GM12801 (cell line): ENCODE results near the gene RALGAPA1.

ENCODE experiments used
- TF ChIP-seq, protein P1 (sequence below): IDR thresholded peaks from one replicate; pipeline ENCODE4 v1.5.1; 2011; ENCODE audit warnings: control low read depth; ENCODE audit not compliant: insufficient read length; ENCODE audit errors: extremely low read depth

RALGAPA1 gene

DNA sequence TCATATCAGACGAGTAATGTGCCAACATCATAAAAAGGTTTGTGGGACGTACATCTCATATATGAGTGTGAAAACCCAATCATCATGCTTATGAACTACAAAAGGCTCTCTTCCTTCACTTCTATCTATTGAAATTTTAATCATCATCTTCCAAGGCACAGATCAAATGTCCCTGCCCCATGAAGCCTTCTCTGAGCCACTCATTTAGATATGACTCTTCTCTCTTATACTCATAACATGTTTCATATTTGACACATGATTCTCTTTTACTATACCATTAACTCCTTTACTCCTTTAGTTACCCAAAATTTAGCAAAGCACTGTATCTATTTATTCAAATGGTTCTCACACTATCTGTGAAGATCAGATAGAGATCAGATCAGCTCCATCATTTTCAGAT, 22.2 kb downstream of the RALGAPA1 start:
- TF ChIP-seq, protein P1, sequence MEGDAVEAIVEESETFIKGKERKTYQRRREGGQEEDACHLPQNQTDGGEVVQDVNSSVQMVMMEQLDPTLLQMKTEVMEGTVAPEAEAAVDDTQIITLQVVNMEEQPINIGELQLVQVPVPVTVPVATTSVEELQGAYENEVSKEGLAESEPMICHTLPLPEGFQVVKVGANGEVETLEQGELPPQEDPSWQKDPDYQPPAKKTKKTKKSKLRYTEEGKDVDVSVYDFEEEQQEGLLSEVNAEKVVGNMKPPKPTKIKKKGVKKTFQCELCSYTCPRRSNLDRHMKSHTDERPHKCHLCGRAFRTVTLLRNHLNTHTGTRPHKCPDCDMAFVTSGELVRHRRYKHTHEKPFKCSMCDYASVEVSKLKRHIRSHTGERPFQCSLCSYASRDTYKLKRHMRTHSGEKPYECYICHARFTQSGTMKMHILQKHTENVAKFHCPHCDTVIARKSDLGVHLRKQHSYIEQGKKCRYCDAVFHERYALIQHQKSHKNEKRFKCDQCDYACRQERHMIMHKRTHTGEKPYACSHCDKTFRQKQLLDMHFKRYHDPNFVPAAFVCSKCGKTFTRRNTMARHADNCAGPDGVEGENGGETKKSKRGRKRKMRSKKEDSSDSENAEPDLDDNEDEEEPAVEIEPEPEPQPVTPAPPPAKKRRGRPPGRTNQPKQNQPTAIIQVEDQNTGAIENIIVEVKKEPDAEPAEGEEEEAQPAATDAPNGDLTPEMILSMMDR, result no peak

DNA sequence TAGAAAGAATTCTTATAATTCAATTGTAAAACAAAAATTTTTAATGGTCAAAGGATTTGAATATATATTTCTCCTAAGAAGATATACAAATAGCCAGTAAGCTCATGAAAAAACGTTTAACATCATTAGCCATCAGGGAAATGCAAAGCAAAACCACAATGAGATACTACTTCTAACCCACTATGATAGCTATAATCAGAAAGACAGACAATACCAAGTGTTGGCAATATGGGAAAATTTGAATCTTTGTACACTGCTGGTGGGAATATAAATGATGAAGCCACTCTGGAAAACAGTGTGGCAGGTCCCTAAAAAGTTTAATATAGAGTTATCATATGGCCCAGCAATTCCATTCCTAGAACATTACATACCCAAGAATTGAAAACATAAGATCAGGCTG, 25.4 kb downstream of the RALGAPA1 start:
- TF ChIP-seq, protein P1, result no peak

DNA sequence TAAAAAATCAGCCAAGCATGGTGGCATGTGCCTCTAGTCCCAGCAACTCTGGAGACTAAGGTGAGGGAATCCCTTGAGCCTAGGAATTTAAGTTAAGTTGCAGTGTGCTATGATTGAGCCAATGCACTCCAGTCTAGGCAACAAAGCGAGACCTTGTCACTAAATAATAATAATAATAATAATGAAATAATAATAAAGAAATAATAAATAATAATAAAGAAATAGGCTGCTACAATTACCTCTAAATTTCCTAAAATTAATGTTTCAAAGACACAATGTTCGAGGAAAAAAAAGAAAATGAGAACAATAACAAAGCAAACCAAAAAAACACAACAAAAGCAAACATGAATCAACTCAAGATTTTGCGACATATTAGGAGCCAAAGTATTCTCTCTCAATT, 29.7 kb downstream of the RALGAPA1 start:
- TF ChIP-seq, protein P1, result no peak

DNA sequence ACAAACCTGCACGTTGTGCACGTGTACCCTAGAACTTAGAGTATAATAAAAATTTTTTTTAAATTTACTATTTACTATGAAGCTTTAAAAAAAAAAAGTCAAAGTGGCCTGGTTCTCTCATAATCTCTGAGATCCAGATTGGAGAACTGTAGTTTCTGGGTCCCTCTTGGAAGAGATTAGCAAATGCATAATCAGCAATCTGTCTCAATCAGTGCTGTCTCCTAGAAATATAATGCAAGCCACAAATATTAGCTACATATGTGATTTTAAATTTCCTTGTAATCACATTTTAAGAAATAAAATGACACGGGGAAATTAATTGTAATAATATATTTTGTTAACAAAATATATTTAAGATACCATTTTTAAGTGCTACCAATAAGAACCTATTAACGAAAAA, 32.3 kb downstream of the RALGAPA1 start:
- TF ChIP-seq, protein P1, result no peak

DNA sequence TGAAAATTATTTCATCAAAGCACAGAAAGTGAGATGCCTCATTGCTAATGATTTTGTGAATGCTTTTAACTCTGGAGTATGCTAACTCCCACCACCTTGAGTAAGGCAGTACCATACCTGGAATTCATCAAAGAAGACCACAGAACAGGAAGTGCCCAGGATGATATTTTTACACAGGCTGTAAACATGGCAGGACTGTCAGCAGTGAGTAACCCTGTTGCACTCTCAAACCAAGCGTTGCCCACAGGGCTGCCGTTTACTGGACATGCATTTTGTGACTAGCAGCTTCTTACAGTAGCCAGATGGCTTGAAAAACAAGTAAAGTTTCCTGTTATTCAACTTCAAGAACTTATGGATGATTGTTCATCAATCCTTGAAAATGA, 42.4 kb downstream of the RALGAPA1 start:
- TF ChIP-seq, protein P1, result no peak

DNA sequence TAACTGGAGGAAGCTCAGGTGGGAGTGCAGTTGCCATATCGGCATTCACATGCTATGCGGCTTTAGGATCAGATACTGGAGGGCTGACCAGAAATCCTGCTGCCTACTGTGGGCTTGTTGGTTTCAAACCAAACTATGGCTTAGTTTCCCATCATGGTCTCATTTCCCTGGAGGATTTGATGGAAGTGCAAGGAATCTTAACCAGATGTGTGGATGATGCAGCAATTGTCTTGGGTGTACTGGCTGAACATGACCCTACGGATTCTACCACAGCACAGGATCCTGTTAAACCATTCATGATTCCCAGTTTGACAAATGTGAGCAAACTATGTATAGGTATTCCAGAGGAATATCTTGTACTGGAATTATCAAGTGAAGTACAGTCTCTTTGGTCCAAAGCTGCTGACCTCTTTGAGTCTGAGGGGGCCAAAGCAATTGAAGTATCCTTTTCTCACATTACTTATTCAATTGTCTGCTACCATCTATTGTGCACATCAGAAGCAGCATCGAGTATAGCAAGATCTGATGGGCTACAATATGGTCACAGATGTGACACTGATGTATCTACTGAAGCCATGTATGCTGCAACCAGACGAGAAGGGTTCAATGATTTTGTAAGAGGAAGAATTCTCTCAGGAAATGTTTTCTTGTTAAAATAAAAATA, 42.9 kb downstream of the RALGAPA1 start:
- TF ChIP-seq, protein P1, result no peak

DNA sequence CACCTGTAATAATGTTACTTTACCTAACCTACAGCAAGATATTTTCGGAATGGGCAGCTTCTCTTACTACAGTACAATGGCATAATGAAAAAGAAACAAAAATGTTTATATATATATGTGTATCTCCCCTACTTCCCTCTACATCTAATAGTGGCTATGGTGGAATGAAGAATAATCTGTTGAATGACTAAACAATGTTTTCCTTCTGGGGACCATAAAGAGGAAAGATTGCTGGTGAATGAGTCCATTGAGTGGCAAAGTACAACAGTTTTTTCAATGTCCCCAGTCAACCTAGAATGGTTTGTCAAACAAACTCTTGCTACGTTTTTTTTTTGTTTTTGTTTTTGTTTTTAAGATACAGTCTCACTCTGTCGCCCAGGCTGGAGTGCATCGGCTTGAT, 47.2 kb downstream of the RALGAPA1 start:
- TF ChIP-seq, protein P1, result no peak

DNA sequence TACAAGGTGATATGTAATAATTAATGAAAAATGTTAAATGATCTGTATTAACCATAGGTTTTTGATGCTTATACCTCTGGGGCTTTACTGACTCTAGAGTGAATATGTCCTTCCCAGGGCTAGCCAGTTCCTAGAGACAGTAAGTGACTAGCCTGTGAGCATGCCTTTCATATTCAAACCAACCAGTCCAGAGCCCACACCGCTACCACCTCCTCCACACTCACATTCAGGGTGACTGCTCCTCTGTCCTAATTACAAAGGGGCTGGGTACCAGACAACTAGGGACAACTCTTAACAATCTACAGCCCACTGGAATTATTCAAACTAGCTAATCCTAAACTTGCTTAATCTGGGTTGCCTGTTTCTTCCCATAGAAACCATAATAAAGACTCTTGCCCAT, 49.0 kb downstream of the RALGAPA1 start:
- TF ChIP-seq, protein P1, result no peak
